ENCODE measurements around the gene KCNJ11. TPM values are rescaled to one million over a fixed set of nuclear protein-coding genes. Genes with fewer than 3 reads are reported as not detected.

The KCNJ11 gene
- total and polyA plus RNA-seq, 4 experiments from 2014 or later = 0.24 TPM; not detected in 3

GRCh38 chr11:17378655-17379054 lies 9.8 kb downstream of the KCNJ11 start:
- Histone ChIP-seq H3K27ac (ENCODE audit: low read depth, low read length) (no peak overlapping the region), H3K36me3 (ENCODE audit: insufficient read depth, low read length) (no peaks in the 10 kb centered on the region), H3K4me3 (ENCODE audit: low read length in 2 of 2) (no peak overlapping the region), H3K4me1 (ENCODE audit: insufficient read depth, low read length) (no peaks in the 10 kb centered on the region), H3K27me3 (ENCODE audit: insufficient read depth, low read length) (no peaks in the 10 kb centered on the region), H3K9me3 (ENCODE audit: control insufficient read depth in 1 of 2, low read length in 2 of 2) (no peaks in the 10 kb centered on the region)
- CTCF ChIA-PET (ENCODE audit: partially characterized antibody) = interaction anchor here (0.7 to 2.0 kb wide), 3 partner anchors 24 to 148 kb away, joined by 3 to 6 read pairs (median 5); no protein-coding TSS in a partner anchor
- Mint-ChIP-seq H3K27me3 (no peaks in the 10 kb centered on the region), H3K4me1 (no peaks in the 10 kb centered on the region), H3K4me3 (peak overlapping the region in 1 of 8 donors; percentile 45), H3K36me3 (peaks cover 1 to 11% of the 10 kb centered on the region in 2 donors), H3K27ac (peak overlapping the region in 1 of 7 donors; percentile 22), H3K9me3 (peaks cover 0 to 8% (median 0%) of the 10 kb centered on the region in 8 donors)
- POLR2A ChIA-PET (ENCODE audit: partially characterized antibody) = no interaction called here
- intact Hi-C loops (cut with micrococcal nuclease) = no loop called here
- DNase-seq = no peak

- Mint-ChIP-seq H3K36me3 (peaks cover 18 to 33% of the 10 kb centered on the region in 2 donors), H3K4me3 (no peak overlapping the region), H3K27ac (no peak overlapping the region), H3K9me3 (peaks cover 0 to 29% (median 16%) of the 10 kb centered on the region in 8 donors), H3K27me3 (no peaks in the 10 kb centered on the region), H3K4me1 (no peaks in the 10 kb centered on the region)
- ChIA-PET POLR2A (ENCODE audit: partially characterized antibody) (no interaction called here), CTCF (ENCODE audit: partially characterized antibody) (no interaction called here)
- H3K36me3 ChIP-seq (ENCODE audit: insufficient read depth, low read length) = no peaks in the 10 kb centered on the region
- intact Hi-C loops (cut with micrococcal nuclease) = no loop called here
- peaks cover 0 to 14% of the 10 kb centered on the region in 2 donors for H3K9me3 ChIP-seq (ENCODE audit: control insufficient read depth in 1 of 2, low read length in 2 of 2)
- no peaks in the 10 kb centered on the region for H3K27me3 ChIP-seq (ENCODE audit: insufficient read depth, low read length)
- H3K27ac ChIP-seq (ENCODE audit: low read depth, low read length) = no peak overlapping the region
- H3K4me1 ChIP-seq (ENCODE audit: insufficient read depth, low read length) = no peaks in the 10 kb centered on the region
- H3K4me3 ChIP-seq (ENCODE audit: low read length in 2 of 2) = no peak overlapping the region
- no peak for DNase-seq
Observed at GRCh38 chr11:17376493-17376892, 12.0 kb downstream of the KCNJ11 start.

GRCh38 chr11:17375547-17375946 lies 12.9 kb downstream of the KCNJ11 start:
- Mint-ChIP-seq H3K27me3 (no peaks in the 10 kb centered on the region), H3K4me3 (no peak overlapping the region), H3K9me3 (peaks cover 0 to 39% (median 26%) of the 10 kb centered on the region in 8 donors), H3K27ac (no peak overlapping the region), H3K4me1 (no peaks in the 10 kb centered on the region), H3K36me3 (peaks cover 28 to 43% of the 10 kb centered on the region in 2 donors)
- no peaks in the 10 kb centered on the region for H3K27me3 ChIP-seq (ENCODE audit: insufficient read depth, low read length)
- POLR2A ChIA-PET (ENCODE audit: partially characterized antibody) = no interaction called here
- H3K4me3 ChIP-seq (ENCODE audit: low read length in 2 of 2) = no peak overlapping the region
- intact Hi-C loops (cut with micrococcal nuclease) = no loop called here
- DNase-seq = no peak
- H3K9me3 ChIP-seq (ENCODE audit: control insufficient read depth in 1 of 2, low read length in 2 of 2) = peaks cover 0 to 24% of the 10 kb centered on the region in 2 donors
- no peak overlapping the region for H3K27ac ChIP-seq (ENCODE audit: low read depth, low read length)
- CTCF ChIA-PET (ENCODE audit: partially characterized antibody) = interaction anchor here (0.9 to 2.0 kb wide), 4 partner anchors 8 to 13 kb away, joined by 3 to 6 read pairs (median 4); partner anchors contain the start of gene KCNJ11
- H3K4me1 ChIP-seq (ENCODE audit: insufficient read depth, low read length) = no peaks in the 10 kb centered on the region
- H3K36me3 ChIP-seq (ENCODE audit: insufficient read depth, low read length) = no peaks in the 10 kb centered on the region

GRCh38 chr11:17371614-17372013 lies 16.8 kb downstream of the KCNJ11 start:
- Mint-ChIP-seq H3K36me3 (peaks cover 53 to 73% of the 10 kb centered on the region in 2 donors), H3K9me3 (peaks cover 0 to 58% (median 42%) of the 10 kb centered on the region in 8 donors), H3K27me3 (no peaks in the 10 kb centered on the region), H3K27ac (no peak overlapping the region), H3K4me1 (no peaks in the 10 kb centered on the region), H3K4me3 (no peak overlapping the region)
- H3K36me3 ChIP-seq (ENCODE audit: insufficient read depth, low read length) = no peaks in the 10 kb centered on the region
- POLR2A ChIA-PET (ENCODE audit: partially characterized antibody) = no interaction called here
- peaks cover 0 to 26% of the 10 kb centered on the region in 2 donors for H3K9me3 ChIP-seq (ENCODE audit: control insufficient read depth in 1 of 2, low read length in 2 of 2)
- CTCF ChIA-PET (ENCODE audit: partially characterized antibody) = no interaction called here
- no peaks in the 10 kb centered on the region for H3K4me1 ChIP-seq (ENCODE audit: insufficient read depth, low read length)
- no peak overlapping the region for H3K4me3 ChIP-seq (ENCODE audit: low read length in 2 of 2)
- H3K27me3 ChIP-seq (ENCODE audit: insufficient read depth, low read length) = no peaks in the 10 kb centered on the region
- intact Hi-C loops (cut with micrococcal nuclease) = no loop called here
- DNase-seq = no peak
- H3K27ac ChIP-seq (ENCODE audit: low read depth, low read length) = no peak overlapping the region

GRCh38 chr11:17369684-17370243 lies 18.7 kb downstream of the KCNJ11 start:
- ChIA-PET CTCF (ENCODE audit: partially characterized antibody) (interaction anchor here (2.3 kb wide), 1 partner anchor 14 kb away, joined by 9 read pairs; no protein-coding TSS in a partner anchor), POLR2A (ENCODE audit: partially characterized antibody) (no interaction called here)
- no peak overlapping the region for H3K27ac ChIP-seq (ENCODE audit: low read depth, low read length)
- H3K36me3 ChIP-seq (ENCODE audit: insufficient read depth, low read length) = no peaks in the 10 kb centered on the region
- Mint-ChIP-seq H3K4me3 (no peak overlapping the region), H3K36me3 (peaks cover 53 to 73% of the 10 kb centered on the region in 2 donors), H3K27ac (no peak overlapping the region), H3K27me3 (no peaks in the 10 kb centered on the region), H3K9me3 (peaks cover 0 to 58% (median 42%) of the 10 kb centered on the region in 8 donors), H3K4me1 (no peaks in the 10 kb centered on the region)
- intact Hi-C loops (cut with micrococcal nuclease) = no loop called here
- peaks cover 0 to 26% of the 10 kb centered on the region in 2 donors for H3K9me3 ChIP-seq (ENCODE audit: control insufficient read depth in 1 of 2, low read length in 2 of 2)
- H3K27me3 ChIP-seq (ENCODE audit: insufficient read depth, low read length) = no peaks in the 10 kb centered on the region
- H3K4me3 ChIP-seq (ENCODE audit: low read length in 2 of 2) = no peak overlapping the region
- H3K4me1 ChIP-seq (ENCODE audit: insufficient read depth, low read length) = no peaks in the 10 kb centered on the region
- DNase-seq = no peak

GRCh38 chr11:17369094-17369493 lies 19.4 kb downstream of the KCNJ11 start:
- Mint-ChIP-seq H3K27me3 (no peaks in the 10 kb centered on the region), H3K27ac (no peak overlapping the region), H3K4me1 (no peaks in the 10 kb centered on the region), H3K4me3 (no peak overlapping the region), H3K36me3 (peaks cover 52 to 67% of the 10 kb centered on the region in 2 donors), H3K9me3 (peaks cover 0 to 55% (median 42%) of the 10 kb centered on the region in 8 donors)
- no peaks in the 10 kb centered on the region for H3K36me3 ChIP-seq (ENCODE audit: insufficient read depth, low read length)
- ChIA-PET POLR2A (ENCODE audit: partially characterized antibody) (no interaction called here), CTCF (ENCODE audit: partially characterized antibody) (interaction anchor here (2.3 kb wide), 1 partner anchor 15 kb away, joined by 9 read pairs; no protein-coding TSS in a partner anchor)
- no peaks in the 10 kb centered on the region for H3K27me3 ChIP-seq (ENCODE audit: insufficient read depth, low read length)
- intact Hi-C loops (cut with micrococcal nuclease) = no loop called here
- DNase-seq = no peak
- H3K4me1 ChIP-seq (ENCODE audit: insufficient read depth, low read length) = no peaks in the 10 kb centered on the region
- H3K4me3 ChIP-seq (ENCODE audit: low read length in 2 of 2) = no peak overlapping the region
- peaks cover 0 to 26% of the 10 kb centered on the region in 2 donors for H3K9me3 ChIP-seq (ENCODE audit: control insufficient read depth in 1 of 2, low read length in 2 of 2)
- no peak overlapping the region for H3K27ac ChIP-seq (ENCODE audit: low read depth, low read length)

GRCh38 chr11:17368551-17368950 lies 19.9 kb downstream of the KCNJ11 start:
- POLR2A ChIA-PET (ENCODE audit: partially characterized antibody) = no interaction called here
- H3K27me3 ChIP-seq (ENCODE audit: insufficient read depth, low read length) = no peaks in the 10 kb centered on the region
- H3K9me3 ChIP-seq (ENCODE audit: control insufficient read depth in 1 of 2, low read length in 2 of 2) = peaks cover 0 to 26% of the 10 kb centered on the region in 2 donors
- Mint-ChIP-seq H3K36me3 (peaks cover 52 to 65% of the 10 kb centered on the region in 2 donors), H3K27ac (no peak overlapping the region), H3K9me3 (peaks cover 0 to 52% (median 40%) of the 10 kb centered on the region in 8 donors), H3K4me3 (no peak overlapping the region), H3K4me1 (no peaks in the 10 kb centered on the region), H3K27me3 (no peaks in the 10 kb centered on the region)
- H3K4me1 ChIP-seq (ENCODE audit: insufficient read depth, low read length) = no peaks in the 10 kb centered on the region
- intact Hi-C loops (cut with micrococcal nuclease) = no loop called here
- CTCF ChIA-PET (ENCODE audit: partially characterized antibody) = interaction anchor here (2.1 kb wide), 1 partner anchor 14 kb away, joined by 15 read pairs; no protein-coding TSS in a partner anchor
- DNase-seq = no peak
- H3K27ac ChIP-seq (ENCODE audit: low read depth, low read length) = no peak overlapping the region
- no peak overlapping the region for H3K4me3 ChIP-seq (ENCODE audit: low read length in 2 of 2)
- H3K36me3 ChIP-seq (ENCODE audit: insufficient read depth, low read length) = no peaks in the 10 kb centered on the region
